IMR-90 (cell line): ENCODE data around the gene ATG9A.

Experiments used
- BHLHE40 ChIP-seq: fragments of 150-350 bp; IDR thresholded peaks from 2 replicates; pipeline ENCODE4 v1.6.1; 2016; ENCODE audit warnings: mild to moderate bottlenecking, low read depth, low read length
- CEBPB ChIP-seq: IDR thresholded peaks from 2 replicates; pipeline ENCODE4 v1.6.1; 2012; ENCODE audit warnings: low read depth, low read length, improper control_type of control experiment
- MXI1 ChIP-seq: IDR thresholded peaks from 2 replicates; pipeline ENCODE4 v1.6.1; 2012; ENCODE audit warnings: low read depth, mild to moderate bottlenecking, low read length, moderate library complexity, borderline replicate concordance
- SMC3 ChIP-seq: fragments of 150-350 bp; IDR thresholded peaks from 2 replicates; pipeline ENCODE4 v1.6.1; 2016; ENCODE audit warnings: low read depth, mild to moderate bottlenecking, antibody characterized with exemption, low read length, moderate library complexity
- TF ChIP-seq, protein P1 (sequence below): conservative IDR thresholded peaks from 2 replicates; pipeline ENCODE4 v1.5.1; 2012; ENCODE audit warnings: mild to moderate bottlenecking, low read depth, low read length, improper control_type of control experiment
- TF ChIP-seq, protein P2 (sequence below): fragments of 150-350 bp; IDR thresholded peaks from 2 replicates; pipeline ENCODE4 v1.6.1; 2017; ENCODE audit warnings: mild to moderate bottlenecking, antibody characterized with exemption, low read length, low read depth

DNA sequence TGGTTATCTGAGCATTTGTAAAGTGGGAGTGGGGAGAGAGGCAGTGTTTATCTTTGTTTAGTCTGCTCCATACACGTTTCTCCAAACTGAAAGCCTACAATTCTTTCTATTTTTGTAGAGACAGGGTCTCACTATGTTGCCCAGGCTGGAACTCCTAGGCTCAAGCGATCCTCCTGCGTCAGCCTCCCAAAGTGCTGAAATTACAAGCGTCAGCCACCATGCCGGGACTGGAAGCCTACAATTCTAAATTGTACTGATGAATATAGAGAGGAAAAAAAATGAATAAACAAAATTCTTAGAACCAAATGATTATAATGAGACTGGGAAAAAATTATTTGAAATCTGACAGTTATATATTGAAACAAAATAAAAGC is 24.3 kb downstream of the ATG9A start:
- TF ChIP-seq, protein P1, sequence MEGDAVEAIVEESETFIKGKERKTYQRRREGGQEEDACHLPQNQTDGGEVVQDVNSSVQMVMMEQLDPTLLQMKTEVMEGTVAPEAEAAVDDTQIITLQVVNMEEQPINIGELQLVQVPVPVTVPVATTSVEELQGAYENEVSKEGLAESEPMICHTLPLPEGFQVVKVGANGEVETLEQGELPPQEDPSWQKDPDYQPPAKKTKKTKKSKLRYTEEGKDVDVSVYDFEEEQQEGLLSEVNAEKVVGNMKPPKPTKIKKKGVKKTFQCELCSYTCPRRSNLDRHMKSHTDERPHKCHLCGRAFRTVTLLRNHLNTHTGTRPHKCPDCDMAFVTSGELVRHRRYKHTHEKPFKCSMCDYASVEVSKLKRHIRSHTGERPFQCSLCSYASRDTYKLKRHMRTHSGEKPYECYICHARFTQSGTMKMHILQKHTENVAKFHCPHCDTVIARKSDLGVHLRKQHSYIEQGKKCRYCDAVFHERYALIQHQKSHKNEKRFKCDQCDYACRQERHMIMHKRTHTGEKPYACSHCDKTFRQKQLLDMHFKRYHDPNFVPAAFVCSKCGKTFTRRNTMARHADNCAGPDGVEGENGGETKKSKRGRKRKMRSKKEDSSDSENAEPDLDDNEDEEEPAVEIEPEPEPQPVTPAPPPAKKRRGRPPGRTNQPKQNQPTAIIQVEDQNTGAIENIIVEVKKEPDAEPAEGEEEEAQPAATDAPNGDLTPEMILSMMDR, result no peak
- TF ChIP-seq MXI1 (no peak), CEBPB (no peak), SMC3 (no peak), BHLHE40 (no peak)
- TF ChIP-seq, protein P2, sequence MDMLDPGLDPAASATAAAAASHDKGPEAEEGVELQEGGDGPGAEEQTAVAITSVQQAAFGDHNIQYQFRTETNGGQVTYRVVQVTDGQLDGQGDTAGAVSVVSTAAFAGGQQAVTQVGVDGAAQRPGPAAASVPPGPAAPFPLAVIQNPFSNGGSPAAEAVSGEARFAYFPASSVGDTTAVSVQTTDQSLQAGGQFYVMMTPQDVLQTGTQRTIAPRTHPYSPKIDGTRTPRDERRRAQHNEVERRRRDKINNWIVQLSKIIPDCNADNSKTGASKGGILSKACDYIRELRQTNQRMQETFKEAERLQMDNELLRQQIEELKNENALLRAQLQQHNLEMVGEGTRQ, result no peak
